ENCODE data around the gene SCCPDH.

Gene SCCPDH

DNA sequence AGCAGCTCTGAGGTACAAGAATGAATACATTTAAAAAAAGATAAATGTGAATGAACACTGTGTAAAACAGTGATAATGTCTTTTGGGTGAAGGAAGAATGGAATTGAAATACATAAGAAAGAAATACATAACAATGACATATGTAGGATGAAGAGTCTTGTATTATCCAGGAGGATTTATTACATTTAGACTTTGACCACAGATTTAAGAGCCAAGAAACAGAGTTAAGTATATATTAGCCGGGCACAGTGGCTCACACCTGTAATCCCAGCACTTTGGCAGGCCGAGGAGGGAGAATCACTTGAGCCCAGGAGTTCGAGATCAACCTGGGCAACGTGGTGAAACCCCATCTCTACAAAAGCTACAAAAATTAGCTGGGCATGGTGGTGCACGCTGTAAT, 79.7 kb downstream of the SCCPDH start (continued):
- TF ChIP-seq, protein P1, sequence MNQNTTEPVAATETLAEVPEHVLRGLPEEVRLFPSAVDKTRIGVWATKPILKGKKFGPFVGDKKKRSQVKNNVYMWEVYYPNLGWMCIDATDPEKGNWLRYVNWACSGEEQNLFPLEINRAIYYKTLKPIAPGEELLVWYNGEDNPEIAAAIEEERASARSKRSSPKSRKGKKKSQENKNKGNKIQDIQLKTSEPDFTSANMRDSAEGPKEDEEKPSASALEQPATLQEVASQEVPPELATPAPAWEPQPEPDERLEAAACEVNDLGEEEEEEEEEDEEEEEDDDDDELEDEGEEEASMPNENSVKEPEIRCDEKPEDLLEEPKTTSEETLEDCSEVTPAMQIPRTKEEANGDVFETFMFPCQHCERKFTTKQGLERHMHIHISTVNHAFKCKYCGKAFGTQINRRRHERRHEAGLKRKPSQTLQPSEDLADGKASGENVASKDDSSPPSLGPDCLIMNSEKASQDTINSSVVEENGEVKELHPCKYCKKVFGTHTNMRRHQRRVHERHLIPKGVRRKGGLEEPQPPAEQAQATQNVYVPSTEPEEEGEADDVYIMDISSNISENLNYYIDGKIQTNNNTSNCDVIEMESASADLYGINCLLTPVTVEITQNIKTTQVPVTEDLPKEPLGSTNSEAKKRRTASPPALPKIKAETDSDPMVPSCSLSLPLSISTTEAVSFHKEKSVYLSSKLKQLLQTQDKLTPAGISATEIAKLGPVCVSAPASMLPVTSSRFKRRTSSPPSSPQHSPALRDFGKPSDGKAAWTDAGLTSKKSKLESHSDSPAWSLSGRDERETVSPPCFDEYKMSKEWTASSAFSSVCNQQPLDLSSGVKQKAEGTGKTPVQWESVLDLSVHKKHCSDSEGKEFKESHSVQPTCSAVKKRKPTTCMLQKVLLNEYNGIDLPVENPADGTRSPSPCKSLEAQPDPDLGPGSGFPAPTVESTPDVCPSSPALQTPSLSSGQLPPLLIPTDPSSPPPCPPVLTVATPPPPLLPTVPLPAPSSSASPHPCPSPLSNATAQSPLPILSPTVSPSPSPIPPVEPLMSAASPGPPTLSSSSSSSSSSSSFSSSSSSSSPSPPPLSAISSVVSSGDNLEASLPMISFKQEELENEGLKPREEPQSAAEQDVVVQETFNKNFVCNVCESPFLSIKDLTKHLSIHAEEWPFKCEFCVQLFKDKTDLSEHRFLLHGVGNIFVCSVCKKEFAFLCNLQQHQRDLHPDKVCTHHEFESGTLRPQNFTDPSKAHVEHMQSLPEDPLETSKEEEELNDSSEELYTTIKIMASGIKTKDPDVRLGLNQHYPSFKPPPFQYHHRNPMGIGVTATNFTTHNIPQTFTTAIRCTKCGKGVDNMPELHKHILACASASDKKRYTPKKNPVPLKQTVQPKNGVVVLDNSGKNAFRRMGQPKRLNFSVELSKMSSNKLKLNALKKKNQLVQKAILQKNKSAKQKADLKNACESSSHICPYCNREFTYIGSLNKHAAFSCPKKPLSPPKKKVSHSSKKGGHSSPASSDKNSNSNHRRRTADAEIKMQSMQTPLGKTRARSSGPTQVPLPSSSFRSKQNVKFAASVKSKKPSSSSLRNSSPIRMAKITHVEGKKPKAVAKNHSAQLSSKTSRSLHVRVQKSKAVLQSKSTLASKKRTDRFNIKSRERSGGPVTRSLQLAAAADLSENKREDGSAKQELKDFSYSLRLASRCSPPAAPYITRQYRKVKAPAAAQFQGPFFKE (tag by site-specific recombination; IDR thresholded peaks at IDR 0.05; ENCODE audit: borderline replicate concordance): no peak
- TF ChIP-seq ZNF544 (tag by site-specific recombination; IDR thresholded peaks at IDR 0.05) (no peak), ZNF558 (tag by site-specific recombination; IDR thresholded peaks at IDR 0.05) (no peak), IKZF3 (tag by site-specific recombination; IDR thresholded peaks at IDR 0.05) (no peak), ZFP37 (tag by site-specific recombination; IDR thresholded peaks at IDR 0.05) (no peak), ZNF623 (tag by site-specific recombination; IDR thresholded peaks at IDR 0.05) (no peak), ZNF239 (tag by site-specific recombination; IDR thresholded peaks at IDR 0.05) (no peak)
- TF ChIP-seq, protein P2, sequence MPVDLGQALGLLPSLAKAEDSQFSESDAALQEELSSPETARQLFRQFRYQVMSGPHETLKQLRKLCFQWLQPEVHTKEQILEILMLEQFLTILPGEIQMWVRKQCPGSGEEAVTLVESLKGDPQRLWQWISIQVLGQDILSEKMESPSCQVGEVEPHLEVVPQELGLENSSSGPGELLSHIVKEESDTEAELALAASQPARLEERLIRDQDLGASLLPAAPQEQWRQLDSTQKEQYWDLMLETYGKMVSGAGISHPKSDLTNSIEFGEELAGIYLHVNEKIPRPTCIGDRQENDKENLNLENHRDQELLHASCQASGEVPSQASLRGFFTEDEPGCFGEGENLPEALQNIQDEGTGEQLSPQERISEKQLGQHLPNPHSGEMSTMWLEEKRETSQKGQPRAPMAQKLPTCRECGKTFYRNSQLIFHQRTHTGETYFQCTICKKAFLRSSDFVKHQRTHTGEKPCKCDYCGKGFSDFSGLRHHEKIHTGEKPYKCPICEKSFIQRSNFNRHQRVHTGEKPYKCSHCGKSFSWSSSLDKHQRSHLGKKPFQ (tag by site-specific recombination; IDR thresholded peaks at IDR 0.05): no peak

DNA sequence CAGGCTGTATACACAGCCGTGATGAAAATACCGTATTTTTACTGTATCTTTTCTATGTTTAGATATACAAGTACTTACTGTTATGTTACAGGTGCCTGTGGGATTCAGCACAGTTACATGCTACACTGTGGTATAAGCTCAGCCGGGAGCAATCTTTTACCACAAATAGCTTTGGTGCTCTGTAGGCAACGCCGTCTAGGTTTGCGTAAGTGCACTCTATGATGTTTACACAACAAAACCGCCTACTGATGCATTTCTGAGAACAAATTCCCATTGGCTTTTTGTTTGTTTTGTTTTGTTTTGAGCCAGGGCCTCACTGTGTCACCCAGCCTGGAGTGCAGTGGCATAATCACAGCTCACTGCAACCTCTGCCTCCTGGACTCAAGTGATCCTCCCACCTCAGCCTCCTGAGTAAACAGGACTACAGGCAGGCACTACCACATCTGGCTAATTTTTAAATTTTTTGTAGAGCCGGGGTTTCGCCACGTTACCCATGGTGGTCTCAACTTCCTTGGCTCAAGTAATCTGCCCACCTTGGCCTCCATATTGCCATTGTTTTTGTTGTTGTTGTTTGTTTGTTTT, 81.0 kb downstream of the SCCPDH start:
- ChIA-PET POLR2A (no interaction called here), CTCF (no interaction called here)
- Histone ChIP-seq H3K36me3 (ENCODE audit: control insufficient read depth in 2 of 2, insufficient read depth in 1 of 2, low read length in 2 of 2) (no peaks in the 10 kb centered on the region), H3K4me1 (ENCODE audit: control insufficient read depth, insufficient read depth, low read length) (no peaks in the 10 kb centered on the region), H3K27ac (ENCODE audit: extremely low read depth, low read depth, low read length) (no peak overlapping the region), H3K4me3 (ENCODE audit: low read depth, low read length) (no peak overlapping the region), H3K9me3 (ENCODE audit: control insufficient read depth, insufficient read depth, low read depth, low read length) (no peaks in the 10 kb centered on the region)
- TF ChIP-seq ZIC2 (tag by site-specific recombination; IDR thresholded peaks at IDR 0.05): no peak
- TF ChIP-seq, protein P3, sequence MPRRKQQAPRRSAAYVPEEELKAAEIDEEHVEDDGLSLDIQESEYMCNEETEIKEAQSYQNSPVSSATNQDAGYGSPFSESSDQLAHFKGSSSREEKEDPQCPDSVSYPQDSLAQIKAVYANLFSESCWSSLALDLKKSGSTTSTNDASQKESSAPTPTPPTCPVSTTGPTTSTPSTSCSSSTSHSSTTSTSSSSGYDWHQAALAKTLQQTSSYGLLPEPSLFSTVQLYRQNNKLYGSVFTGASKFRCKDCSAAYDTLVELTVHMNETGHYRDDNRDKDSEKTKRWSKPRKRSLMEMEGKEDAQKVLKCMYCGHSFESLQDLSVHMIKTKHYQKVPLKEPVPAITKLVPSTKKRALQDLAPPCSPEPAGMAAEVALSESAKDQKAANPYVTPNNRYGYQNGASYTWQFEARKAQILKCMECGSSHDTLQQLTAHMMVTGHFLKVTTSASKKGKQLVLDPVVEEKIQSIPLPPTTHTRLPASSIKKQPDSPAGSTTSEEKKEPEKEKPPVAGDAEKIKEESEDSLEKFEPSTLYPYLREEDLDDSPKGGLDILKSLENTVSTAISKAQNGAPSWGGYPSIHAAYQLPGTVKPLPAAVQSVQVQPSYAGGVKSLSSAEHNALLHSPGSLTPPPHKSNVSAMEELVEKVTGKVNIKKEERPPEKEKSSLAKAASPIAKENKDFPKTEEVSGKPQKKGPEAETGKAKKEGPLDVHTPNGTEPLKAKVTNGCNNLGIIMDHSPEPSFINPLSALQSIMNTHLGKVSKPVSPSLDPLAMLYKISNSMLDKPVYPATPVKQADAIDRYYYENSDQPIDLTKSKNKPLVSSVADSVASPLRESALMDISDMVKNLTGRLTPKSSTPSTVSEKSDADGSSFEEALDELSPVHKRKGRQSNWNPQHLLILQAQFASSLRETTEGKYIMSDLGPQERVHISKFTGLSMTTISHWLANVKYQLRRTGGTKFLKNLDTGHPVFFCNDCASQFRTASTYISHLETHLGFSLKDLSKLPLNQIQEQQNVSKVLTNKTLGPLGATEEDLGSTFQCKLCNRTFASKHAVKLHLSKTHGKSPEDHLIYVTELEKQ (tag by site-specific recombination; IDR thresholded peaks at IDR 0.05; ENCODE audit: borderline replicate concordance): no peak

DNA sequence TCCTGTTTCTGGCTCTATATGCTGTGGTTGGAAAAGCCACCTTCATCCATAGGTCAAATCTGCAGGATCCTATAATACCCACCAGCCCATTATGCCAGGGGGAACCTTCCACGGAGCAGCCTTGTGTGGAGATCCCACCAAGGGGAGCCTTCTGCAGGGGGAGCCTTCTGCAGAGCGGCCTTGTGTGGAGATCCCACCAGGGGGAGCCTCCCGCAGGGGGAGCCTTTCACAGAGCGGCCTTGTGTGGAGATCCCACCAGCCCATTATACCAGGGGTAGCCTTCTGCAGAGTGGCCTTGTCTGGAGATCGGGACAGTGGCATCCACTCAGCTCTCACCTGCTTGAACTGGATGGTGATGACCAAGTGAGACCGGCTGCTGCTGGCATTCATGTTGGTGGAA, 85.3 kb downstream of the SCCPDH start:
- POLR2A ChIA-PET: no interaction called here
- no peak overlapping the region for H3K4me3 ChIP-seq (ENCODE audit: low read depth, low read length)
- TF ChIP-seq, protein P4, sequence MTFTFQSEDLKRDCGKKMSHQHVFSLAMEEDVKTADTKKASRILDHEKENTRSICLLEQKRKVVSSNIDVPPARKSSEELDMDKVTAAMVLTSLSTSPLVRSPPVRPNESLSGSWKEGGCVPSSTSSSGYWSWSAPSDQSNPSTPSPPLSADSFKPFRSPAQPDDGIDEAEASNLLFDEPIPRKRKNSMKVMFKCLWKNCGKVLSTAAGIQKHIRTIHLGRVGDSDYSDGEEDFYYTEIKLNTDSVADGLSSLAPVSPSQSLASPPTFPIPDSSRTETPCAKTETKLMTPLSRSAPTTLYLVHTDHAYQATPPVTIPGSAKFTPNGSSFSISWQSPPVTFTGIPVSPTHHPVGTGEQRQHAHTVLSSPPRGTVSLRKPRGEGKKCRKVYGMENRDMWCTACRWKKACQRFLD (tag by site-specific recombination; IDR thresholded peaks at IDR 0.05): no peak
- TF ChIP-seq ZNF248 (tag by site-specific recombination; IDR thresholded peaks at IDR 0.05) (no peak), ZNF146 (tag by site-specific recombination; IDR thresholded peaks at IDR 0.05) (no peak), OVOL3 (tag by site-specific recombination; IDR thresholded peaks at IDR 0.05) (no peak), ZNF629 (tag by site-specific recombination; IDR thresholded peaks at IDR 0.05) (no peak), ZNF596 (tag by site-specific recombination; IDR thresholded peaks at IDR 0.05) (no peak), ZNF521 (tag by site-specific recombination; IDR thresholded peaks at IDR 0.05) (no peak), ZNF114 (tag by site-specific recombination; IDR thresholded peaks at IDR 0.05) (no peak)
- TF ChIP-seq, protein P5, sequence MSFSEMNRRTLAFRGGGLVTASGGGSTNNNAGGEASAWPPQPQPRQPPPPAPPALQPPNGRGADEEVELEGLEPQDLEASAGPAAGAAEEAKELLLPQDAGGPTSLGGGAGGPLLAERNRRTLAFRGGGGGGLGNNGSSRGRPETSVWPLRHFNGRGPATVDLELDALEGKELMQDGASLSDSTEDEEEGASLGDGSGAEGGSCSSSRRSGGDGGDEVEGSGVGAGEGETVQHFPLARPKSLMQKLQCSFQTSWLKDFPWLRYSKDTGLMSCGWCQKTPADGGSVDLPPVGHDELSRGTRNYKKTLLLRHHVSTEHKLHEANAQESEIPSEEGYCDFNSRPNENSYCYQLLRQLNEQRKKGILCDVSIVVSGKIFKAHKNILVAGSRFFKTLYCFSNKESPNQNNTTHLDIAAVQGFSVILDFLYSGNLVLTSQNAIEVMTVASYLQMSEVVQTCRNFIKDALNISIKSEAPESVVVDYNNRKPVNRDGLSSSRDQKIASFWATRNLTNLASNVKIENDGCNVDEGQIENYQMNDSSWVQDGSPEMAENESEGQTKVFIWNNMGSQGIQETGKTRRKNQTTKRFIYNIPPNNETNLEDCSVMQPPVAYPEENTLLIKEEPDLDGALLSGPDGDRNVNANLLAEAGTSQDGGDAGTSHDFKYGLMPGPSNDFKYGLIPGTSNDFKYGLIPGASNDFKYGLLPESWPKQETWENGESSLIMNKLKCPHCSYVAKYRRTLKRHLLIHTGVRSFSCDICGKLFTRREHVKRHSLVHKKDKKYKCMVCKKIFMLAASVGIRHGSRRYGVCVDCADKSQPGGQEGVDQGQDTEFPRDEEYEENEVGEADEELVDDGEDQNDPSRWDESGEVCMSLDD (tag by site-specific recombination; IDR thresholded peaks at IDR 0.05): no peak

More for the DNA sequence above, 85.3 kb downstream of the SCCPDH start:
- H3K36me3 ChIP-seq (ENCODE audit: control insufficient read depth in 2 of 2, insufficient read depth in 1 of 2, low read length in 2 of 2): no peaks in the 10 kb centered on the region
- CTCF ChIA-PET: no interaction called here
- H3K9me3 ChIP-seq (ENCODE audit: control insufficient read depth, insufficient read depth, low read depth, low read length): no peaks in the 10 kb centered on the region
- no peaks in the 10 kb centered on the region for H3K4me1 ChIP-seq (ENCODE audit: control insufficient read depth, insufficient read depth, low read length)
- no peak overlapping the region for H3K27ac ChIP-seq (ENCODE audit: extremely low read depth, low read depth, low read length)

Measured in HEK293 (cell line).